Upper lobe of left lung (tissue), 6 donors: Measurements from ENCODE around the gene ZNF681. TPM values are rescaled to one million over a fixed set of nuclear protein-coding genes. Genes with fewer than 3 reads are reported as not detected.

Source experiments
- ATAC-seq, 2 donors: fragments of 200-7000 bp; cut with Tn5 transposase; one replicate each; pipeline ENCODE4 v1.9.1; 2022; ENCODE audit warnings: mild to moderate bottlenecking in 2 of 2, moderate library complexity in 2 of 2; ENCODE audit not compliant: low FRiP score in 2 of 2
- DNase-seq, 2 donors: peaks; one replicate each; pipeline ENCODE4 v3.0.0-alpha.2; 2019 to 2020
- H3K27ac ChIP-seq, 4 donors: fragments of 200-600 bp; sonication (generic); one replicate each; pipeline ENCODE4 v1.5.1; 2016 to 2019
- H3K27me3 ChIP-seq, 4 donors: fragments of 200-600 bp; sonication (generic); one replicate each; pipeline ENCODE4 v1.5.1; 2017 to 2019
- H3K36me3 ChIP-seq, 4 donors: fragments of 200-600 bp; sonication (generic); one replicate each; pipeline ENCODE4 v1.5.1; 2016 to 2019
- H3K4me1 ChIP-seq, 4 donors: fragments of 200-600 bp; sonication (generic); one replicate each; pipeline ENCODE4 v1.5.1; 2018 to 2019
- H3K4me3 ChIP-seq, 4 donors: fragments of 200-600 bp; sonication (generic); one replicate each; pipeline ENCODE4 v1.5.1; 2017 to 2019; ENCODE audit warnings: mild to moderate bottlenecking in 2 of 4, moderate library complexity in 1 of 4
- H3K9me3 ChIP-seq, 4 donors: fragments of 200-600 bp; sonication (generic); one replicate each; pipeline ENCODE4 v1.5.1; 2018 to 2019
- CTCF ChIP-seq, 6 experiments: fragments of 450-650 bp in 4 of 6; fragments of 200-600 bp in 2 of 6; sonication (generic) in 2 of 6; IDR thresholded peaks; one replicate each; pipeline ENCODE4 v1.5.1; 2016 to 2019; ENCODE audit warnings: antibody characterized with exemption in 6 of 6
- EP300 ChIP-seq, 4 donors: sonication (generic); formaldehyde crosslinking; IDR thresholded peaks; one replicate each; pipeline ENCODE4 v1.5.1; 2017; ENCODE audit warnings: antibody characterized with exemption in 4 of 4, control low read depth in 2 of 4
- POLR2A ChIP-seq, 4 donors: fragments of 450-650 bp; IDR thresholded peaks; one replicate each; pipeline ENCODE4 v1.5.1; 2016 to 2017; ENCODE audit warnings: antibody characterized with exemption in 4 of 4, mild to moderate bottlenecking in 2 of 4
- POLR2AphosphoS5 ChIP-seq, 2 donors: sonication (generic); formaldehyde crosslinking; IDR thresholded peaks; one replicate each; pipeline ENCODE4 v1.5.1; 2017; ENCODE audit warnings: antibody characterized with exemption in 2 of 2
- WGBS, 2 donors: methylation state at CpG; one replicate each; pipeline ENCODE4 v1.1.5; 2017 to 2018; 5-methylcytosine and 5-hydroxymethylcytosine counted together
- total RNA-seq, 6 donors: library from RNA; depleted of rRNA in 4 of 6; stranded (reverse); fragments of >200 nt in 4 of 6; gene quantifications; one replicate each; pipeline versions ENCODE4 v1.1.0 to v1.2.1, GENCODE V29; 2016 to 2021
- donor health status: DM: no; HTN: no; CAD: no; lungs with moderate emphysema.
- donor health status: DM: no; HTN: yes; CAD: no; lungs with severe emphysema.

Gene ZNF681
- total RNA-seq, 6 donors from 2014 or later: 0.67 to 3.9 (median 1.4) TPM

GRCh38 chr19:23771761-23772674 is 13.3 kb upstream of the ZNF681 start:
- WGBS, 2 donors: 89 to 96% methylated on average over 4 of the region's 4 CpGs
- Histone ChIP-seq H3K27ac (no peak overlapping the region), H3K9me3 (peaks cover 0 to 7% (median 0%) of the 10 kb centered on the region in 4 donors), H3K4me3 (no peak overlapping the region), H3K4me1 (no peaks in the 10 kb centered on the region), H3K36me3 (peaks cover 0 to 6% (median 0%) of the 10 kb centered on the region in 4 donors), H3K27me3 (no peaks in the 10 kb centered on the region)
- ATAC-seq (no peak), DNase-seq (no peak)
- TF ChIP-seq EP300 (IDR thresholded peaks at IDR 0.05) (no peak), POLR2A (IDR thresholded peaks at IDR 0.05) (no peak), CTCF (IDR thresholded peaks at IDR 0.05) (no peak), POLR2AphosphoS5 (IDR thresholded peaks at IDR 0.05) (no peak)

GRCh38 chr19:23771316-23771715 is 12.6 kb upstream of the ZNF681 start:
- no peak overlapping the region for H3K4me3 ChIP-seq
- H3K27ac ChIP-seq: no peak overlapping the region
- ATAC-seq (no peak), DNase-seq (no peak)
- H3K9me3 ChIP-seq: peaks cover 0 to 7% (median 0%) of the 10 kb centered on the region in 4 donors
- no peak for TF ChIP-seq CTCF (IDR thresholded peaks at IDR 0.05)
- TF ChIP-seq EP300 (IDR thresholded peaks at IDR 0.05): no peak
- no peak for TF ChIP-seq POLR2A (IDR thresholded peaks at IDR 0.05)
- TF ChIP-seq POLR2AphosphoS5 (IDR thresholded peaks at IDR 0.05): no peak
- WGBS, 2 donors: 88 to 94% methylated on average over 2 of the region's 2 CpGs
- no peaks in the 10 kb centered on the region for H3K27me3 ChIP-seq
- peaks cover 0 to 2% (median 0%) of the 10 kb centered on the region in 4 donors for H3K36me3 ChIP-seq
- H3K4me1 ChIP-seq: no peaks in the 10 kb centered on the region

- WGBS, 2 donors: 71 to 100% methylated on average over 1 of the region's 1 CpG
- Histone ChIP-seq H3K27ac (no peak overlapping the region), H3K27me3 (no peaks in the 10 kb centered on the region), H3K9me3 (peaks cover 0 to 3% (median 0%) of the 10 kb centered on the region in 4 donors), H3K36me3 (peaks cover 0 to 2% (median 0%) of the 10 kb centered on the region in 4 donors), H3K4me1 (no peaks in the 10 kb centered on the region), H3K4me3 (no peak overlapping the region)
- DNase-seq (no peak), ATAC-seq (no peak)
- TF ChIP-seq CTCF (IDR thresholded peaks at IDR 0.05) (no peak), EP300 (IDR thresholded peaks at IDR 0.05) (no peak), POLR2AphosphoS5 (IDR thresholded peaks at IDR 0.05) (no peak), POLR2A (IDR thresholded peaks at IDR 0.05) (no peak)
These were observed 12.1 kb upstream of the ZNF681 start for GRCh38 chr19:23770672-23771250.

- Histone ChIP-seq H3K9me3 (peaks cover 0 to 3% (median 0%) of the 10 kb centered on the region in 4 donors), H3K4me3 (no peak overlapping the region), H3K36me3 (peaks cover 0 to 2% (median 0%) of the 10 kb centered on the region in 4 donors), H3K27ac (no peak overlapping the region), H3K27me3 (no peaks in the 10 kb centered on the region), H3K4me1 (no peaks in the 10 kb centered on the region)
- DNase-seq (no peak), ATAC-seq (no peak)
- TF ChIP-seq CTCF (IDR thresholded peaks at IDR 0.05) (no peak), EP300 (IDR thresholded peaks at IDR 0.05) (no peak), POLR2A (IDR thresholded peaks at IDR 0.05) (no peak), POLR2AphosphoS5 (IDR thresholded peaks at IDR 0.05) (no peak)
- 95% methylated on average over 3 of the region's 3 CpGs for WGBS, 2 donors
These were observed 11.2 kb upstream of the ZNF681 start for GRCh38 chr19:23769691-23770468.
